HepG2 (cell line): ENCODE results near the gene ZNF26. TPM values are rescaled to one million over a fixed set of nuclear protein-coding genes. Genes with fewer than 3 reads are reported as not detected.
A peak's percentile ranks its signal among the peaks of the same experiment; 100 is the strongest.
"Not testable (repeated sequence)": the region's sequence is repeated elsewhere in the genome, so short reads cannot be mapped to it uniquely, and the experiment has no call there.

Experiments
- ATAC-seq: fragments of 200-7000 bp; cut with Tn5 transposase; 3 replicates; pipeline ENCODE4 v1.9.1; 2020; ENCODE audit warnings: mild to moderate bottlenecking, moderate library complexity
- BruUV-seq: library from RNA; stranded (reverse); fragments of 400-500 nt; replicated peaks from 2 replicates; lab custom pipeline; 2021; lab: Mats Ljungman, UMichigan
- CTCF ChIA-PET: fragments of 300-600 bp; formaldehyde crosslinking; extraction: SDS; loops from one replicate; lab custom pipeline; 2021; ENCODE audit warnings: low total read pairs, inconsistent platforms, low intra/inter-chr PET ratio; lab: Yijun Ruan, JAX
- POLR2A ChIA-PET: fragments of 350-600 bp; sonication (Branson Sonifier 250); formaldehyde crosslinking; loops from one replicate; lab custom pipeline; 2020; ENCODE audit warnings: antibody characterized with exemption, inconsistent platforms; lab: Yijun Ruan, JAX
- DNase-seq: peaks from one replicate; pipeline ENCODE4 v3.0.0-alpha.2; 2015; ENCODE audit warnings: low spot score
- FAIRE-seq: peaks from 3 replicates; lab custom pipeline; 2011; peaks lifted over from hg19 to GRCh38; lab: Jason Lieb, UNC
- H2AFZ ChIP-seq: one replicate; pipeline ENCODE4 v1.6.1; 2011; ENCODE audit warnings: low read length, inconsistent platforms
- H3K27ac ChIP-seq: fragments of 300-600 bp; 3 replicates; pipeline ENCODE4 v1.8.0; 2011; ENCODE audit warnings: mixed run types, mild to moderate bottlenecking, mixed read lengths, low read length, inconsistent platforms; ENCODE audit not compliant: insufficient read depth; ENCODE audit errors: extremely low read length
- H3K27me3 ChIP-seq, 2 experiments: fragments of 200-600 bp in 1 of 2; 2 replicates in 1 of 2; 3 replicates in 1 of 2; pipeline versions ENCODE4 v1.6.0 to v1.8.0; 2011; ENCODE audit warnings: low read length in 2 of 2, mild to moderate bottlenecking in 2 of 2, moderate library complexity in 2 of 2, inconsistent platforms in 1 of 2; ENCODE audit not compliant: insufficient read depth in 2 of 2, control insufficient read depth in 1 of 2
- H3K36me3 ChIP-seq, 2 experiments: fragments of 200-600 bp in 1 of 2; replicated peaks in 1 of 2; 2 replicates in 1 of 2; 3 replicates in 1 of 2; pipeline versions ENCODE4 v1.5.1 to v1.8.0; 2011; ENCODE audit warnings: low read length in 2 of 2, inconsistent platforms in 1 of 2; ENCODE audit not compliant: insufficient read depth in 2 of 2, control insufficient read depth in 1 of 2
- H3K4me1 ChIP-seq: 2 replicates; pipeline ENCODE4 v1.5.1; 2012; ENCODE audit warnings: low read length, inconsistent platforms; ENCODE audit not compliant: insufficient read depth
- H3K4me2 ChIP-seq: 2 replicates; pipeline ENCODE4 v1.6.0; 2011; ENCODE audit warnings: low read depth, low read length, inconsistent platforms
- H3K4me3 ChIP-seq, 3 experiments: fragments of 200-600 bp in 1 of 3; sonication (generic), shearing (Covaris generic) in 1 of 3; replicated peaks in 1 of 3; 2 replicates each; pipeline ENCODE4 v1.5.1; 2011 to 2016; ENCODE audit warnings: low read length in 3 of 3, inconsistent platforms in 2 of 3, low read depth in 2 of 3, mild to moderate bottlenecking in 2 of 3, control low read depth in 1 of 3, mixed read lengths in 1 of 3; ENCODE audit not compliant: insufficient read depth in 1 of 3
- H3K79me2 ChIP-seq: one replicate; pipeline ENCODE4 v1.6.1; 2011; ENCODE audit warnings: low read length, inconsistent platforms; ENCODE audit not compliant: insufficient read depth
- H3K9ac ChIP-seq: 2 replicates; pipeline ENCODE4 v1.6.0; 2011; ENCODE audit warnings: mild to moderate bottlenecking, low read depth, low read length, inconsistent platforms; ENCODE audit not compliant: insufficient read depth
- H3K9me3 ChIP-seq: 2 replicates; pipeline ENCODE4 v1.5.1; 2012; ENCODE audit warnings: mild to moderate bottlenecking, low read length
- H4K20me1 ChIP-seq: 2 replicates; pipeline ENCODE4 v1.6.0; 2011; ENCODE audit warnings: inconsistent platforms, mild to moderate bottlenecking, low read length, moderate library complexity; ENCODE audit not compliant: insufficient read depth
- ARNTL ChIP-seq: sonication (generic); formaldehyde crosslinking; IDR thresholded peaks from 2 replicates; pipeline ENCODE4 v1.4.0; 2020; ENCODE audit warnings: mild to moderate bottlenecking, missing genetic modification reagents
- HCFC1 ChIP-seq: fragments of 150-350 bp; IDR thresholded peaks from 2 replicates; pipeline ENCODE4 v1.6.1; 2014; ENCODE audit warnings: low read depth, low read length
- KAT7 ChIP-seq: IDR thresholded peaks from 2 replicates; pipeline ENCODE4 v1.6.1; 2018; ENCODE audit warnings: borderline replicate concordance, missing compliant biosample characterization
- RNF2 ChIP-seq: fragments of 450-650 bp; conservative IDR thresholded peaks from 2 replicates; pipeline ENCODE4 v1.6.1; 2016; ENCODE audit warnings: low read depth
- SKI ChIP-seq: fragments of 450-650 bp; IDR thresholded peaks from one replicate; pipeline ENCODE4 v1.6.1; 2018; ENCODE audit warnings: mild to moderate bottlenecking; ENCODE audit not compliant: partially characterized antibody
- TARDBP ChIP-seq: sonication (generic); formaldehyde crosslinking; IDR thresholded peaks from 2 replicates; pipeline ENCODE4 v1.8.0; 2022; ENCODE audit warnings: mild to moderate bottlenecking, missing genetic modification reagents
- ZMYM3 ChIP-seq: sonication (generic); formaldehyde crosslinking; IDR thresholded peaks from 2 replicates; pipeline ENCODE4 v1.5.1; 2020; ENCODE audit warnings: mild to moderate bottlenecking, missing genetic modification reagents
- ZMYM4 ChIP-seq: sonication (generic); formaldehyde crosslinking; IDR thresholded peaks from 2 replicates; pipeline ENCODE4 v1.8.1; 2023; ENCODE audit warnings: mild to moderate bottlenecking, missing genetic modification reagents
- ZNF180 ChIP-seq: sonication (generic); formaldehyde crosslinking; IDR thresholded peaks from 2 replicates; pipeline ENCODE4 v1.4.0; 2020; ENCODE audit warnings: low read depth, missing genetic modification reagents, borderline replicate concordance
- ZNF3 ChIP-seq: IDR thresholded peaks from 2 replicates; pipeline ENCODE4 v1.7.0; 2017; ENCODE audit warnings: inconsistent platforms
- ZNF781 ChIP-seq: sonication (generic); formaldehyde crosslinking; IDR thresholded peaks from 2 replicates; pipeline ENCODE4 v1.5.1; 2020; ENCODE audit warnings: borderline replicate concordance, mild to moderate bottlenecking, missing genetic modification reagents; ENCODE audit errors: not compliant biosample characterization
- WGBS: methylation state at CpG from one replicate; pipeline ENCODE4 v1.1.6; 2017; ENCODE audit warnings: low lambda C conversion rate; 5-methylcytosine and 5-hydroxymethylcytosine counted together
- in situ Hi-C: cut with HindIII; loops from 2 replicates; pipeline ENCODE4 v1.10.0; 2017; ENCODE audit warnings: low pct_unique_long_range_greater_than_20kb; ENCODE audit not compliant: extremely low pct_ligation_motif_present
- intact Hi-C: fragments of 100-400 bp; cut with micrococcal nuclease; formaldehyde crosslinking; loops from one replicate; pipeline ENCODE4 v1.10.0; 2022; ENCODE audit not compliant: unreplicated experiment
- polyA plus RNA-seq, 8 experiments: library from polyadenylated mRNA; depleted of rRNA in 3 of 8; stranded (reverse) in 7 of 8; unstranded in 1 of 8; fragments of >200 nt; fragmentation: Illumina TruSeq in 4 of 8; extraction: Trizol in 4 of 8; gene quantifications; 2 replicates each; pipeline versions ENCODE4 v1.2.1 to v1.2.3, GENCODE V29; 2011 to 2016; ENCODE audit warnings: low read depth in 4 of 8, missing spikeins in 1 of 8, mixed read lengths in 1 of 8; ENCODE audit not compliant: insufficient read depth in 1 of 8
- total RNA-seq, 5 experiments: library from RNA; depleted of rRNA; stranded (reverse); fragments of >200 nt; fragmentation: Illumina TruSeq; extraction: Trizol; gene quantifications; 2 replicates each; pipeline ENCODE4 v1.2.3, GENCODE V29; 2016; ENCODE audit warnings: low read depth in 1 of 5
- TF ChIP-seq, protein P1 (sequence below): fragments of 450-650 bp; IDR thresholded peaks from 2 replicates; pipeline ENCODE4 v1.6.1; 2017
- TF ChIP-seq, protein P2 (sequence below): sonication (generic); formaldehyde crosslinking; conservative IDR thresholded peaks from 2 replicates; pipeline ENCODE4 v1.8.0; 2022; ENCODE audit warnings: missing genetic modification reagents

ZNF26 gene
- total and polyA plus RNA-seq, 2 of the 13 experiments (the other 11 are each of a cell fraction or from before 2014, with no cell fraction given) = 3.8 to 6.5 TPM

- TF ChIP-seq SKI (no peak), TARDBP (CRISPR knock-in tag) (peak; percentile 86; the same call in 1 of the 2 replicates), ZNF3 (CRISPR knock-in tag) (no peak)
Measured at GRCh38 chr12:132986001-132986884, at the start of gene ZNF26 (continued).

DNA sequence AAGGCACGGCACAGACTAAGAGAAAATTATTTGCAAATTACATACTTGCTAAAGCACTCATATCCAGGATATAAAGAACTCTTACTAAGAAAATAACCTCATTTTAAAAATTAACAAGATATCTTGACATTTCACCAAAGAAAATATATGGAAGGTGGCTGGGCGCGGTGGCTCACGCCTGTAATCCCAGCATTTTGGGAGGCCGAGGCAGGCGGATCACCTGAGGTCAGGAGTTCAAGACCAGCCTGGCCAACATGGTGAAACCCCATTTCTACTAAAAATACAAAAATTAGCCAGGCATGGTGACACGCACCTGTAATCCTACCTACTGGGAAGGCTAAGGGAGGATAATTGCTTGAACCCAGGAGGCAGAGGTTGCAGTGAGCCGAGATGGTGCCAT is 49.2 kb upstream of the ZNF26 start:
- H4K20me1 ChIP-seq, H3K4me2 ChIP-seq, BruUV-seq, H3K4me1 ChIP-seq, in situ Hi-C loops, H3K79me2 ChIP-seq, ATAC-seq, H3K27me3 ChIP-seq, FAIRE-seq, H3K27ac ChIP-seq, H3K4me3 ChIP-seq, CTCF ChIA-PET, H2AFZ ChIP-seq, H3K9ac ChIP-seq, POLR2A ChIA-PET, DNase-seq, H3K36me3 ChIP-seq, intact Hi-C loops: not testable (repeated sequence)
- H3K9me3 ChIP-seq = peaks cover 73% of the 10 kb centered on the region
- 91% methylated on average over 8 of the region's 8 CpGs for WGBS

DNA sequence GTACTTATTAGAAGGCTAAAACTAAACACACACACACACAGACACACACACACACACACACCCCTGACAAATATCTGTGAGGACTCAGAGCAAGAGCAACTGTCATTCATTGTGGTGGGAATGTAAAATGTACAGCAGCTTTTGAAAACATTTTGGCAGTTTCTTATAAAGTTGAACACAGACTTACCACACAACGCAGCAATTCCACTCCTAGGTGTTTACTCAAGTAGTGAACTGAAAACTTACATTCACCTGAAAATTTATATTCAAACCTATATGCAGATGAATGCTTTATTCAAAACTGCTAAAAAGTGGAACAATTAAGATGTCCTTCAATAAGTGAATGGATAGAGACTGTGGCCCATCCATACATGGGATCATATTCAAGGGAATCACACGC is 48.7 kb upstream of the ZNF26 start:
- no peaks in the 10 kb centered on the region for H4K20me1 ChIP-seq
- ATAC-seq (no peak), DNase-seq (no peak), FAIRE-seq (no peak)
- H3K27me3 ChIP-seq = no peaks in the 10 kb centered on the region
- no peaks in the 10 kb centered on the region for H3K4me1 ChIP-seq
- no peak overlapping the region for H3K4me2 ChIP-seq
- WGBS = 75% methylated on average over 2 of the region's 2 CpGs
- H3K79me2 ChIP-seq = no peaks in the 10 kb centered on the region
- no peak overlapping the region for H2AFZ ChIP-seq
- in situ Hi-C loops = no loop called here
- peaks cover 73% of the 10 kb centered on the region for H3K9me3 ChIP-seq
- no peak overlapping the region for H3K27ac ChIP-seq
- CTCF ChIA-PET = no interaction called here
- POLR2A ChIA-PET = no interaction called here
- no TSS peak for BruUV-seq
- no peak overlapping the region for H3K4me3 ChIP-seq
- peaks cover under 1 to 15% of the 10 kb centered on the region in 2 experiments; a peak in 3 of 5 replicates for H3K36me3 ChIP-seq
- intact Hi-C loops = no loop called here
- H3K9ac ChIP-seq = no peak overlapping the region
- no peak for TF ChIP-seq KAT7 (CRISPR knock-in tag)
- no peak for TF ChIP-seq ZMYM3 (CRISPR knock-in tag)
- TF ChIP-seq HCFC1 = no peak
- TF ChIP-seq, protein P1, sequence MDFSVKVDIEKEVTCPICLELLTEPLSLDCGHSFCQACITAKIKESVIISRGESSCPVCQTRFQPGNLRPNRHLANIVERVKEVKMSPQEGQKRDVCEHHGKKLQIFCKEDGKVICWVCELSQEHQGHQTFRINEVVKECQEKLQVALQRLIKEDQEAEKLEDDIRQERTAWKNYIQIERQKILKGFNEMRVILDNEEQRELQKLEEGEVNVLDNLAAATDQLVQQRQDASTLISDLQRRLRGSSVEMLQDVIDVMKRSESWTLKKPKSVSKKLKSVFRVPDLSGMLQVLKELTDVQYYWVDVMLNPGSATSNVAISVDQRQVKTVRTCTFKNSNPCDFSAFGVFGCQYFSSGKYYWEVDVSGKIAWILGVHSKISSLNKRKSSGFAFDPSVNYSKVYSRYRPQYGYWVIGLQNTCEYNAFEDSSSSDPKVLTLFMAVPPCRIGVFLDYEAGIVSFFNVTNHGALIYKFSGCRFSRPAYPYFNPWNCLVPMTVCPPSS = no peak
- TF ChIP-seq, protein P2, sequence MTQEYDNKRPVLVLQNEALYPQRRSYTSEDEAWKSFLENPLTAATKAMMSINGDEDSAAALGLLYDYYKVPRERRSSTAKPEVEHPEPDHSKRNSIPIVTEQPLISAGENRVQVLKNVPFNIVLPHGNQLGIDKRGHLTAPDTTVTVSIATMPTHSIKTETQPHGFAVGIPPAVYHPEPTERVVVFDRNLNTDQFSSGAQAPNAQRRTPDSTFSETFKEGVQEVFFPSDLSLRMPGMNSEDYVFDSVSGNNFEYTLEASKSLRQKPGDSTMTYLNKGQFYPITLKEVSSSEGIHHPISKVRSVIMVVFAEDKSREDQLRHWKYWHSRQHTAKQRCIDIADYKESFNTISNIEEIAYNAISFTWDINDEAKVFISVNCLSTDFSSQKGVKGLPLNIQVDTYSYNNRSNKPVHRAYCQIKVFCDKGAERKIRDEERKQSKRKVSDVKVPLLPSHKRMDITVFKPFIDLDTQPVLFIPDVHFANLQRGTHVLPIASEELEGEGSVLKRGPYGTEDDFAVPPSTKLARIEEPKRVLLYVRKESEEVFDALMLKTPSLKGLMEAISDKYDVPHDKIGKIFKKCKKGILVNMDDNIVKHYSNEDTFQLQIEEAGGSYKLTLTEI (CRISPR knock-in tag) = no peak
- no peak for TF ChIP-seq ZMYM4 (CRISPR knock-in tag)
- TF ChIP-seq RNF2 = no peak
- TF ChIP-seq ZNF781 = no peak
- TF ChIP-seq ZNF180 (CRISPR knock-in tag) = no peak
- TF ChIP-seq ARNTL = no peak
